Psoas muscle (tissue), 8 donors: ENCODE results near the gene RORB. TPM values are rescaled to one million over a fixed set of nuclear protein-coding genes. Genes with fewer than 3 reads are reported as not detected.

Experiments
- ATAC-seq, 4 donors: fragments of 200-7000 bp; cut with Tn5 transposase; one replicate each; pipeline ENCODE4 v1.9.1; 2020; ENCODE audit warnings: moderate library complexity in 3 of 4, mild to moderate bottlenecking in 2 of 4
- DNase-seq, 2 donors: peaks; one replicate each; pipeline ENCODE4 v3.0.0-alpha.2; 2020
- H3K27ac ChIP-seq: fragments of 200-600 bp; one replicate; pipeline ENCODE4 v1.8.0; 2022
- H3K27me3 ChIP-seq, 3 donors: fragments of 200-600 bp in 1 of 3; one replicate each; pipeline versions ENCODE4 v1.6.1 to v1.8.0; 2013 to 2022; ENCODE audit warnings: low read length in 2 of 3, mild to moderate bottlenecking in 2 of 3, moderate library complexity in 1 of 3; ENCODE audit not compliant: insufficient read depth in 3 of 3
- H3K36me3 ChIP-seq, 2 donors: fragments of 200-600 bp in 1 of 2; one replicate each; pipeline versions ENCODE4 v1.6.1 to v1.8.0; 2013 to 2022; ENCODE audit warnings: low read depth in 1 of 2, mild to moderate bottlenecking in 1 of 2, moderate library complexity in 1 of 2; ENCODE audit not compliant: insufficient read depth in 1 of 2
- H3K4me1 ChIP-seq: fragments of 200-600 bp; one replicate; pipeline ENCODE4 v1.8.0; 2022
- H3K4me3 ChIP-seq: fragments of 200-600 bp; one replicate; pipeline ENCODE4 v1.8.0; 2022; ENCODE audit warnings: mild to moderate bottlenecking
- H3K9me3 ChIP-seq: fragments of 200-600 bp; one replicate; pipeline ENCODE4 v1.8.0; 2022
- WGBS, 3 donors: extraction: QIAGEN DNeasy Blood & Tissue Kit; methylation state at CpG; one replicate each; pipeline versions ENCODE4 v1.1.6 to v1.1.7; 2013; 5-methylcytosine and 5-hydroxymethylcytosine counted together
- intact Hi-C, 2 donors: fragments of 100-400 bp; cut with DNase I; formaldehyde crosslinking; loops; one replicate each; pipeline versions ENCODE4 v1.11.0 to v1.14.2; 2022
- polyA plus RNA-seq, 3 donors: library from polyadenylated mRNA; stranded (reverse); fragments of 200-250 nt; gene quantifications; one replicate each; pipeline ENCODE4 v1.2.3, GENCODE V29; 2013
- total RNA-seq, 4 donors: library from RNA; stranded (reverse); fragmentation: NEBNext Ultra II Directional in 2 of 4; extraction: Animal tissue kit (Norgen Biotek cat#: 25700) in 2 of 4; gene quantifications; one replicate each; pipeline versions ENCODE4 v1.2.1 to v1.2.4, GENCODE V29; 2021 to 2023
- TF ChIP-seq, protein P1 (sequence below): fragments of 200-600 bp; IDR thresholded peaks from one replicate; pipeline ENCODE4 v1.8.0; 2022; ENCODE audit warnings: antibody characterized with exemption
- donor health status: healthy with polysubstance abuse.
- donor health status: DM: no; HTN: no; CAD: no; lungs with moderate emphysema.
- donor health status: Bipolar disorder and iron deficiency.
- donor health status: healthy.
- donor health status: DM: yes; HTN: yes; CAD: no.
- donor health status: DM: no; HTN: no; CAD: no.
- donor health status: DM: no; HTN: no; CAD: no.
- donor health status: DM: yes; HTN: yes; CAD: no.

Gene RORB
- total and polyA plus RNA-seq, 7 donors, result under 0.01 to 0.10 (median 0.02) TPM; not detected in 1

DNA sequence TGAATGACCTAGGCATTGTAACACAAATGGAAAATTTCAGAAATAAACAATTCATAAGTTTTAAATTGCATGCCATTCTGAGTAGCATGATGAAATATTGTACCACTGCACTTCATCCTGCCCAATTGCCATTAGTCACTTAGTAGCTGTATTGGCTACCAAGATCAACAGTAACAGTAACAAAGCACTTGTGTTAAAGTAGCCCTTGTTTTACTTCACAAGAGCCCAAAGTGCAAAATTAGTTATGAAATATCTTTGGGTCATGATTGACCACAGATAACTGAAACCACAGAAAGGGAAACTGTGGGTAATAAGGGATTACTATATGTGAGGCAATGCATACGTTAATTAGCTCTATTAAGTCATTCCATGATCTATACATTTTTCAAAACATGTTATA, 33.3 kb upstream of the RORB start:
- intact Hi-C loops, result no loop called here
- Histone ChIP-seq H3K4me1 (no peaks in the 10 kb centered on the region), H3K27me3 (no peaks in the 10 kb centered on the region), H3K9me3 (no peaks in the 10 kb centered on the region), H3K36me3 (no peaks in the 10 kb centered on the region), H3K27ac (no peak overlapping the region), H3K4me3 (no peak overlapping the region)
- ATAC-seq, result no peak
- 72 to 84% (median 81%) methylated on average over 1 of the region's 1 CpG for WGBS, 3 donors
- TF ChIP-seq, protein P1, sequence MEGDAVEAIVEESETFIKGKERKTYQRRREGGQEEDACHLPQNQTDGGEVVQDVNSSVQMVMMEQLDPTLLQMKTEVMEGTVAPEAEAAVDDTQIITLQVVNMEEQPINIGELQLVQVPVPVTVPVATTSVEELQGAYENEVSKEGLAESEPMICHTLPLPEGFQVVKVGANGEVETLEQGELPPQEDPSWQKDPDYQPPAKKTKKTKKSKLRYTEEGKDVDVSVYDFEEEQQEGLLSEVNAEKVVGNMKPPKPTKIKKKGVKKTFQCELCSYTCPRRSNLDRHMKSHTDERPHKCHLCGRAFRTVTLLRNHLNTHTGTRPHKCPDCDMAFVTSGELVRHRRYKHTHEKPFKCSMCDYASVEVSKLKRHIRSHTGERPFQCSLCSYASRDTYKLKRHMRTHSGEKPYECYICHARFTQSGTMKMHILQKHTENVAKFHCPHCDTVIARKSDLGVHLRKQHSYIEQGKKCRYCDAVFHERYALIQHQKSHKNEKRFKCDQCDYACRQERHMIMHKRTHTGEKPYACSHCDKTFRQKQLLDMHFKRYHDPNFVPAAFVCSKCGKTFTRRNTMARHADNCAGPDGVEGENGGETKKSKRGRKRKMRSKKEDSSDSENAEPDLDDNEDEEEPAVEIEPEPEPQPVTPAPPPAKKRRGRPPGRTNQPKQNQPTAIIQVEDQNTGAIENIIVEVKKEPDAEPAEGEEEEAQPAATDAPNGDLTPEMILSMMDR, result no peak
- no peak for DNase-seq

DNA sequence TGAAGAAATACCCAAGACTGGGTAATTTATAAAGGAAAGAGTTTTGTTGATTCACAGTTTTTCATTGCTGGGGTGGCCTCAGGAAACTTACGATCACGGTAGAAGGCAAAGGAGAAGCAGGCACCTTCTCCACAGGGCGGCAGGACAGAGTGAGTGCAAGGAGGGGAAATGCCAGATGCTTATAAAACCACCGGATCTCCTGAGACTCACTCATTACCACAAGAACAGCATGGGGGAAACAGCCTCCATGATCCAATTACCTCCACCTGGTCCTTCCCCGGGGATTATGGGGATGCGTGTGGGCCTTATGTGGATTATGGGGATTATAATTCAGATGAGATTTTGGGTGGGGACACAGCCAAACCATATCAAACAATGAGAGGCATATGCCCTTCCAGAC, 18.5 kb upstream of the RORB start:
- H3K4me3 ChIP-seq, result no peak overlapping the region
- no peaks in the 10 kb centered on the region for H3K27me3 ChIP-seq
- intact Hi-C loops, result no loop called here
- no peaks in the 10 kb centered on the region for H3K36me3 ChIP-seq
- H3K27ac ChIP-seq, result no peak overlapping the region
- H3K4me1 ChIP-seq, result no peaks in the 10 kb centered on the region
- DNase-seq, result no peak
- no peaks in the 10 kb centered on the region for H3K9me3 ChIP-seq
- WGBS, 3 donors, result 70 to 83% (median 76%) methylated on average over 6 of the region's 6 CpGs
- no peak for ATAC-seq
- TF ChIP-seq, protein P1, result no peak

DNA sequence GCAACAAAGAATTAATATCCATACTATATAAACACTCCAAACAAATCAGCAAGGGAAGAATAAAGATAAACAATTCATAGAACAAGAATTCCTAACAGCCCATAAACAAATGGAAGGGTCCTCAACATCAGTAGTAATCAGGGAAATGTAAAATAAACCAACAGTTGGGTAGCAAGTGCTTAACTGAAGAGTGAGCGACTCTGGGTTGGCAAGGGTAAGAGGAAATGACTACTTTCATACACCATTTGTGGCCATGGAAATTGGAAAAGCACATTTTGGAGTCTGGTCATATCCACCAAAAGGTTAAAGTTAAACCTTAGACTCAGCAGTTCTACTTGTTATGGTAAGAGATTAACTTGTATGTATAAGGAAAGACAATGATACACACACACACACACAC, 17.4 kb upstream of the RORB start:
- H3K27ac ChIP-seq, result no peak overlapping the region
- WGBS, 3 donors, result 68 to 92% (median 77%) methylated on average over 1 of the region's 1 CpG
- intact Hi-C loops, result no loop called here
- H3K9me3 ChIP-seq, result no peaks in the 10 kb centered on the region
- TF ChIP-seq, protein P1, result no peak
- H3K4me1 ChIP-seq, result no peaks in the 10 kb centered on the region
- DNase-seq (no peak), ATAC-seq (no peak)
- no peaks in the 10 kb centered on the region for H3K36me3 ChIP-seq
- no peak overlapping the region for H3K4me3 ChIP-seq
- H3K27me3 ChIP-seq, result no peaks in the 10 kb centered on the region

DNA sequence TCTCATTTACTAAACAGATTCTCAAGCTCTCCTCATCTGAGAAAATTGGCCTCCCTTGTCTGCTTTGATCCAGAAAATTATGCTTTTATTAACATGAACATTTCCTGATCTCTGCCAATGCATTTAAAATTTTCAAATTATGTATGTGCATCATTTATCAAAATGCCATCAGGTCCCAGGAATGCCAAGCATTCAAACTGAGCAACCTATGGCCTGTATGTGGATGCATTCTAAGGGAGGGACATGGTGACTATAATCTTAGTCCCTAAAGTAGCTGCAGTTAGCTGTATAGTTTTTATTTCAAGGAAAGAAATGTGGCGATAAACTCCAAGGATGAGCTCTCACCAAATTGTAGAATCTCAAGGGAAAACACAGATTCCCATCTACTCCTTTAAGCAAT, 9.7 kb upstream of the RORB start:
- WGBS, 3 donors, result 88 to 93% (median 89%) methylated on average over 1 of the region's 1 CpG
- DNase-seq, result no peak
- Histone ChIP-seq H3K27me3 (no peaks in the 10 kb centered on the region), H3K27ac (no peak overlapping the region), H3K4me1 (no peaks in the 10 kb centered on the region), H3K36me3 (no peaks in the 10 kb centered on the region), H3K9me3 (no peaks in the 10 kb centered on the region), H3K4me3 (no peak overlapping the region)
- intact Hi-C loops, result no loop called here
- TF ChIP-seq, protein P1, result no peak
- no peak for ATAC-seq

DNA sequence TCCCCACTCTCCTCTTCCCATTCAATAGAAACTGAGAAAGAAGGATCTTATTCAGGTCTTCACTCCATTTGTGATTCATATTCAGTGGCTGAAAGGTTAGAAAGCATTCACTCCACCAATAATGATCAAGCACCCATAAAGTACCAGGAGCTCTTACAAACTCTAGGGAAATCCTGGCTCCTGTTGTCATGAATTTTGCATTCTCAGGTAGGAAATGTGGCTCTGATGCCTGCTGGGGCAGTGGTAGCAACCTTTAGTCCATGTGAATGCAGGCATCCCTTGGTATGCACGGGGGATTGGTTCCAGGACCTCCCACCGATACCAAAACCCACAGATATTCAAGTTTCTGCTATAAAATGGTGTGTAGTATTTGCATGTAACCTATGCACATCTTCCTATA, 3.6 kb upstream of the RORB start:
- Histone ChIP-seq H3K4me1 (peaks cover under 1% of the 10 kb centered on the region), H3K4me3 (no peak overlapping the region), H3K27me3 (peaks cover 0 to 14% (median 0%) of the 10 kb centered on the region in 3 donors), H3K9me3 (no peaks in the 10 kb centered on the region), H3K36me3 (no peaks in the 10 kb centered on the region), H3K27ac (no peak overlapping the region)
- no peak for ATAC-seq
- intact Hi-C loops, result no loop called here
- WGBS, 3 donors, result 14 to 19% (median 15%) methylated on average over 2 of the region's 2 CpGs
- DNase-seq, result no peak
- TF ChIP-seq, protein P1, result no peak
